ENCODE data around the gene SEMA6B. TPM values are rescaled to one million over a fixed set of nuclear protein-coding genes. Genes with fewer than 3 reads are reported as not detected.

The SEMA6B gene
- polyA plus RNA-seq, 1 experiment: 0.22 TPM

- H3K27me3 ChIP-seq (ENCODE audit: control insufficient read depth, insufficient read depth, low read length): no peaks in the 10 kb centered on the region
- no peak for TF ChIP-seq CTCF (IDR thresholded peaks at IDR 0.05; ENCODE audit: insufficient read depth, low read depth, low read length)
- POLR2A ChIA-PET: no interaction called here
- no peak overlapping the region for H3K4me3 ChIP-seq (ENCODE audit: low read depth, low read length)
- DNase-seq (ENCODE audit: low read depth): no peak
- no peaks in the 10 kb centered on the region for H3K36me3 ChIP-seq (ENCODE audit: control insufficient read depth, insufficient read depth, low read length)
- CTCF ChIA-PET: no interaction called here
Observed at GRCh38 chr19:4552525-4552819, 7.0 kb downstream of the SEMA6B start.

GRCh38 chr19:4550479-4551050 is 8.9 kb downstream of the SEMA6B start:
- ChIA-PET CTCF (interaction anchor here (1.0 to 1.3 kb wide), 2 partner anchors 8 to 10 kb away, joined by 3 to 4 read pairs; partner anchors contain the start of gene LRG1), POLR2A (no interaction called here)
- DNase-seq (ENCODE audit: low read depth): no peak
- no peak for TF ChIP-seq CTCF (IDR thresholded peaks at IDR 0.05; ENCODE audit: insufficient read depth, low read depth, low read length)
- H3K4me3 ChIP-seq (ENCODE audit: low read depth, low read length): no peak overlapping the region
- no peaks in the 10 kb centered on the region for H3K27me3 ChIP-seq (ENCODE audit: control insufficient read depth, insufficient read depth, low read length)
- H3K36me3 ChIP-seq (ENCODE audit: control insufficient read depth, insufficient read depth, low read length): no peaks in the 10 kb centered on the region

GRCh38 chr19:4550018-4550417 is 9.5 kb downstream of the SEMA6B start:
- TF ChIP-seq CTCF (IDR thresholded peaks at IDR 0.05; ENCODE audit: insufficient read depth, low read depth, low read length): no peak
- CTCF ChIA-PET: interaction anchor here (1.0 to 1.3 kb wide), 2 partner anchors 9 to 10 kb away, joined by 3 to 4 read pairs; partner anchors contain the start of gene LRG1
- Histone ChIP-seq H3K36me3 (ENCODE audit: control insufficient read depth, insufficient read depth, low read length) (no peaks in the 10 kb centered on the region), H3K27me3 (ENCODE audit: control insufficient read depth, insufficient read depth, low read length) (no peaks in the 10 kb centered on the region), H3K4me3 (ENCODE audit: low read depth, low read length) (no peak overlapping the region)
- no peak for DNase-seq (ENCODE audit: low read depth)
- POLR2A ChIA-PET: no interaction called here

GRCh38 chr19:4548238-4548584 is 11.3 kb downstream of the SEMA6B start:
- DNase-seq (ENCODE audit: low read depth): no peak
- POLR2A ChIA-PET: no interaction called here
- no peaks in the 10 kb centered on the region for H3K36me3 ChIP-seq (ENCODE audit: control insufficient read depth, insufficient read depth, low read length)
- H3K27me3 ChIP-seq (ENCODE audit: control insufficient read depth, insufficient read depth, low read length): no peaks in the 10 kb centered on the region
- TF ChIP-seq CTCF (IDR thresholded peaks at IDR 0.05; ENCODE audit: insufficient read depth, low read depth, low read length): no peak
- H3K4me3 ChIP-seq (ENCODE audit: low read depth, low read length): no peak overlapping the region
- CTCF ChIA-PET: interaction anchor here (0.5 to 1.8 kb wide), 5 partner anchors 11 to 490 kb away, joined by 3 to 12 read pairs (median 5); partner anchors contain the start of gene SEMA6B

GRCh38 chr19:4547303-4548237 is 11.9 kb downstream of the SEMA6B start:
- DNase-seq (ENCODE audit: low read depth): no peak
- Histone ChIP-seq H3K27me3 (ENCODE audit: control insufficient read depth, insufficient read depth, low read length) (no peaks in the 10 kb centered on the region), H3K4me3 (ENCODE audit: low read depth, low read length) (no peak overlapping the region), H3K36me3 (ENCODE audit: control insufficient read depth, insufficient read depth, low read length) (no peaks in the 10 kb centered on the region)
- CTCF ChIA-PET: interaction anchor here (0.5 to 1.8 kb wide), 11 partner anchors 9 to 489 kb away, joined by 3 to 12 read pairs (median 4); partner anchors contain the start of gene SEMA6B
- POLR2A ChIA-PET: no interaction called here
- peak; percentile 27; the same call in 1 of the 2 replicates for TF ChIP-seq CTCF (IDR thresholded peaks at IDR 0.05; ENCODE audit: insufficient read depth, low read depth, low read length)
